Left lobe of liver (tissue), 2 donors: ENCODE data around the gene SULT1A3. TPM values are rescaled to one million over a fixed set of nuclear protein-coding genes. Genes with fewer than 3 reads are reported as not detected.
"Not testable (repeated sequence)": the region's sequence is repeated elsewhere in the genome, so short reads cannot be mapped to it uniquely, and the experiment has no call there.

Source experiments
- ATAC-seq: fragments of 200-7000 bp; cut with Tn5 transposase; one replicate; pipeline ENCODE4 v1.9.1; 2020; ENCODE audit warnings: mild to moderate bottlenecking, moderate library complexity
- DNase-seq: peaks from one replicate; pipeline ENCODE4 v3.0.0-alpha.2; 2020; ENCODE audit warnings: low spot score
- total RNA-seq: library from RNA; stranded (reverse); gene quantifications from one replicate; pipeline ENCODE4 v1.2.1, GENCODE V29; 2021
- donor health status: DM: no; HTN: no; CAD: no; lungs with moderate emphysema.
- donor health status: DM: no; HTN: yes; CAD: no.

SULT1A3 gene
- 22.8 TPM for total RNA-seq

GRCh38 chr16:30199049-30199448 is at the start of gene SULT1A3:
SULT1A3 (plus strand) TSS chr16:30199255; CDS start chr16:30200729, 1,474 bp downstream.
- not testable (repeated sequence) for DNase-seq
- ATAC-seq, result peak; percentile 32

DNA sequence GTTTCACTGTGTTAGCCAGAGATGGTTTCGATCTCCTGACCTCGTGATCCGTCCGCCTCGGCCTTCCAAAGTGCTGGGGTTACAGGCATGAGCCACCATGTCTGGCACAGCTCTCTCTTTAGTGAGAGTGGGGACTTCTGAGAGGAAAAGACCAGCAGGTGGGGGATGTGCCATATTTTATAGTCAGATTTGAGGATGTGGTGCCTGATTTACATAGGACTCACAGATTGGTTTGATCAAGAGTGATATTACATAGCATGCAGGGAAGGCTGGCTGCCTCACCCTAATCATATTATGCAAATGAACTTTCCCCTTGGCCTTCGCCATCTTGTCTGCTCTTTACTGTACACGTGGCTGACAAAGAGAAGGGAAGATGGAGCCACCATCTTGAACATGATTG is 48.0 kb upstream of the SULT1A3 start:
- ATAC-seq (no peak), DNase-seq (no peak)

GRCh38 chr16:30152517-30152916 is 46.5 kb upstream of the SULT1A3 start:
- no peak for DNase-seq

DNA sequence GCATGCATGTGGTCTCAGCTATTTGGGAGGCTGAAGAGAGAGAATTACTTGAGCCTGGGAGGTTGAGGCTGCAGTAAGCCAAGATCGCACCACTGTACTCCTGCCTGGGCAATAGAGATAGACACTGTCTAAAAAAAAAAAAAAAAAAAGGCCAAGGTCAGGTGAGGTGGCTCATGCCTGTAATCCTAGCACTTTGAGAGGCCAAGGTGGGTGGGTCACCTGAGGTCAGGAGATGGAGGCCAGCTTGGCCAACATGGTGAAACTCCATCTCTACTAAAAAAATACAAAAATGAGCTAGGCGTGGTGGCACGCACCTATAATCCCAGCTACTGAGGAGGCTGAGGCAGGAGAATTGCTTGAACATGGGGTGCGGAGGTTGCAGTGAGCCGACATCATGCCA is 43.9 kb upstream of the SULT1A3 start:
- ATAC-seq (no peak), DNase-seq (no peak)

More at GRCh38 chr16:30152517-30152916, 46.5 kb upstream of the SULT1A3 start:
- no peak for ATAC-seq

GRCh38 chr16:30157214-30157613 is 41.8 kb upstream of the SULT1A3 start:
- DNase-seq (no peak), ATAC-seq (no peak)

DNA sequence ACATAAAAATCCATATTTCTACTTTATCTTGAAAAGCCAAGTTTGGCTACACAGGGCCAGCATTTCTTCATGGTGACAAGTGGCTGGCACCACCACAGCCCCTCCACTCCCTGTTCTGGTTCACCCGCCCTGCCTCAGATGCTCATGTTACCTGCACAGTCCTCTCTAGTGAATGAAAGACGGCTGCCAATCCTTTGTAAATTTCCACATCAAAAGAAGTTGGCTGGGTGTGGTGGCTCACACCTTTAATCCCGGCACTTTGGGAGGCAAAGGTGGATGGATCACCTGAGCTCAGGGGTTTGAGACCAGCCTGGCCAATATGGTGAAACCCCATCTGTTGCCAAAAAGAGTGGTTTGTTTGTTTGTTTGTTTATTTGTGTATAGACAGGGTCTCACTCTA is 35.5 kb upstream of the SULT1A3 start:
- ATAC-seq, result no peak
- DNase-seq, result no peak

DNA sequence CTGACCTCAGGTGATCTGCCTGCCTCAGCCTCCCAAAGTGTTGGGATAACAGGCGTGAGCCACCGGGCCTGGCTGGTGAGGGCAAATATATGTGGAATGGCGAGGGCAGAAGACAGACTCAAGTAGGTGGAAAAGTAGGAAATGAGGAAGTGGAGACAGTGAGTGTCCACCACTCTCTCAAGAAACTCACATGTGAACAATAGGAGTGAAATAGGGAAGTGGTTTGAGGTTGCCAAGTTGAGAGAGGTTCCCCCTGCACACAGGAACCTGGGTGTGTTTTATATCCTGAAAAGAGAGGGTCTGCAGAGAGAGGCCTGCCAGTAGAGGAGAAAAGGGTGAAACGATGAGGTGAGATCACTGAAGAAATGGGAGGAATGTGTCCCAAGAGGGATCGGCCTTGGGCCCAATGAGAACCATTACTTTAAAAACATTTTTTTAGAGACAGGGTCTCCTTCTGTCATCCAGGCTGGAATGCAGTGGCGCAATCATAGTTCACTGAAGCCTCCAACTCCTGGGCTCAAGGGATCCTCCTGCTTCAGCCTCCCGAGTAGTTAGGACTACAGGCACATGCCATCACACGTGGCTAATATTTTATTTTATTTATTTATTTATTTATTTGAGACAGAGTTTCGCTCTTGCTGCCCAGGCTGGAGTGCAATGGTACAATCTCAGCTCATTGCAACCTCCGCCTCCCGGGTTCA is 32.7 kb upstream of the SULT1A3 start:
- peak; percentile 19 for ATAC-seq
- no peak for DNase-seq

GRCh38 chr16:30168746-30169145 is 30.3 kb upstream of the SULT1A3 start:
- not testable (repeated sequence) for ATAC-seq, DNase-seq

DNA sequence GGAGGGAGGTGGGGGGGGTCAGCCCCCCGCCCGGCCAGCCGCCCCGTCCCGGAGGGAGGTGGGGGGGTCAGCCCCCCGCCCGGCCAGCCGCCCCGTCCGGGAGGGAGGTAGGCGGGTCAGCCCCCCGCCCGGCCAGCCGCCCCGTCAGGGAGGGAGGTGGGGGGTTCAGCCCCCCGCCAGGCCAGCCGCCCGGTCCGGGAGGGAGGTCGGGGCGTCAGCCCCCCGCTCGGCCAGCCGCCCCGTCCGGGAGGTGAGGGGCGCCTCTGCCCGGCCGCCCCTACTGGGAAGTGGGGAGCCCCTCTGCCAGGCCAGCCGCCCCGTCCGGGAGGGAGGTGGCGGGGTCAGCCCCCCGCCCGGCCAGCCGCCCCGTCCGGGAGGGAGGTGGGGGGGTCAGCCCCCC is 29.6 kb upstream of the SULT1A3 start:
- not testable (repeated sequence) for ATAC-seq, DNase-seq

DNA sequence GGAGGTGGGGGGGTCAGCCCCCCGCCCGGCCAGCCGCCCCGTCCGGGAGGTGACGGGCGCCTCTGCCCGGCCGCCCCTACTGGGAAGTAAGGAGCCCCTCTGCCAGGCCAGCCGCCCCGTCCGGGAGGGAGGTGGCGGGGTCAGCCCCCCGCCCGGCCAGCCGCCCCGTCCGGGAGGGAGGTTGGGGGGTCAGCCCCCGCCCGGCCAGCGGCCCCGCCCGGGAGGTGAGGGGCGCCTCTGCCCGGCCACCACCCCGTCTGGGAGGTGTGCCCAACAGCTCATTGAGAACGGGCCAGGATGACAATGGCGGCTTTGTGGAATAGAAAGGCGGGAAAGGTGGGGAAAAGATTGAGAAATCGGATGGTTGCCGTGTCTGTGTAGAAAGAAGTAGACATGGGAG is 28.9 kb upstream of the SULT1A3 start:
- DNase-seq, ATAC-seq: not testable (repeated sequence)

GRCh38 chr16:30173054-30173453 is 26.0 kb upstream of the SULT1A3 start:
- no peak for ATAC-seq

GRCh38 chr16:30176876-30177275 is 22.2 kb upstream of the SULT1A3 start:
- DNase-seq, ATAC-seq: not testable (repeated sequence)

More at GRCh38 chr16:30173054-30173453, 26.0 kb upstream of the SULT1A3 start:
- DNase-seq, result no peak

- no peak for ATAC-seq
Observed at GRCh38 chr16:30179195-30179594, 19.9 kb upstream of the SULT1A3 start.

GRCh38 chr16:30179931-30180330 is 19.1 kb upstream of the SULT1A3 start:
- no peak for DNase-seq
- no peak for ATAC-seq

More at GRCh38 chr16:30179195-30179594, 19.9 kb upstream of the SULT1A3 start:
- no peak for DNase-seq

DNA sequence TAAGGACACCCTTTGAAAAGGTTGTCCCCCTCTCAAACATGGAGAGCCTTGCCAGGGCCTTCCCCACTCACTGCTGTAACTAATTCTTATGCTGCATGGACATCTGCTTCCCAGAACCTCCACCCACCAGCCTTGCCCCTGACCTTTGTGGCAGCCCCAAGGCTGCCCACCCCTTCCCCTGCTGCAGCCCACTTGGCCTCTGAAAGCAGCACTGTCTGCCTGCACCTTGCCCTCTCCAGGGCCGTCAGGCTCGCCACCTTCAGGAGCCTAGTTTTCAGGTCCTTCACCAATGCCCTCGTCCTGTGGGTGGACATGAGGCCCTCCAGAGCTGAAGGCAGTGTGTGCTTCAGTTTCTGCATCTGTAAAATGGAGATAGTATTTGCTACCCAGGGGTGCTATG is 18.3 kb upstream of the SULT1A3 start:
- ATAC-seq (no peak), DNase-seq (no peak)

- peak; percentile 83 for DNase-seq
- ATAC-seq, result peak; percentile 92
Observed at GRCh38 chr16:30183233-30184095, 15.6 kb upstream of the SULT1A3 start, which contains the start of gene CORO1A. CORO1A (plus strand) TSS chr16:30183602; CDS start chr16:30185210, 1,608 bp downstream.

GRCh38 chr16:30184096-30184890 is 14.8 kb upstream of the SULT1A3 start:
- ATAC-seq (no peak), DNase-seq (peak; percentile 51)

DNA sequence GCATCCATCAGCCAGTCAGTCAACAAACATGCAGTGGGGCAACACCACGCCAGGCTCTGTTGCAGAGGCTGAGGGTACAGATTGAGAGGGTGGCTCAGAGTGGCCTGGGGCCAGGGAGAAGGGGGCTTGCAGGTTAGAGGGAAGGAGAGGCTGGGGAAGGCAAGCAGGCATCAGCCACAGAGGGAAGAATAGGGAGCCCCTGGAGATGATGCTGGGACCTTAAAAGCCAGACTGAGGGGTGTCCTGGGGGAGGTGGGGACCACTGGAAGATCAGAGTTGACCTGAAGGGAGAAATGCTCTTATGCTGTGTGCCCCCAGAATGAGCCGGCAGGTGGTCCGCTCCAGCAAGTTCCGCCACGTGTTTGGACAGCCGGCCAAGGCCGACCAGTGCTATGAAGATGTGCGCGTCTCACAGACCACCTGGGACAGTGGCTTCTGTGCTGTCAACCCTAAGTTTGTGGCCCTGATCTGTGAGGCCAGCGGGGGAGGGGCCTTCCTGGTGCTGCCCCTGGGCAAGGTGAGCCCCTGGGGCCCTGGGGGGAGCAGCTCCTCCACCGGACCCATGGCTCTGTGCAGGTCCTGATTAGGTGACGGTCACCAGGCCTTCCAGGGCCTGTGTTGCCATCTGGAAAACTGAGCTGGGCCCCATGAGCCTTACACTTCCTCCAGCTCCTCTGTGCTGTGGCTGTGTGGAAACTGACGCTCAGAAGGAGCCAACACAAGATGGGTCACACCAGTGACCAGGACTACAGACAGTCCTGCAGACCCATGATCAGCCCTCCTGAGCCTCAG is 14.0 kb upstream of the SULT1A3 start:
- DNase-seq, result peak; percentile 48
- ATAC-seq, result no peak

DNA sequence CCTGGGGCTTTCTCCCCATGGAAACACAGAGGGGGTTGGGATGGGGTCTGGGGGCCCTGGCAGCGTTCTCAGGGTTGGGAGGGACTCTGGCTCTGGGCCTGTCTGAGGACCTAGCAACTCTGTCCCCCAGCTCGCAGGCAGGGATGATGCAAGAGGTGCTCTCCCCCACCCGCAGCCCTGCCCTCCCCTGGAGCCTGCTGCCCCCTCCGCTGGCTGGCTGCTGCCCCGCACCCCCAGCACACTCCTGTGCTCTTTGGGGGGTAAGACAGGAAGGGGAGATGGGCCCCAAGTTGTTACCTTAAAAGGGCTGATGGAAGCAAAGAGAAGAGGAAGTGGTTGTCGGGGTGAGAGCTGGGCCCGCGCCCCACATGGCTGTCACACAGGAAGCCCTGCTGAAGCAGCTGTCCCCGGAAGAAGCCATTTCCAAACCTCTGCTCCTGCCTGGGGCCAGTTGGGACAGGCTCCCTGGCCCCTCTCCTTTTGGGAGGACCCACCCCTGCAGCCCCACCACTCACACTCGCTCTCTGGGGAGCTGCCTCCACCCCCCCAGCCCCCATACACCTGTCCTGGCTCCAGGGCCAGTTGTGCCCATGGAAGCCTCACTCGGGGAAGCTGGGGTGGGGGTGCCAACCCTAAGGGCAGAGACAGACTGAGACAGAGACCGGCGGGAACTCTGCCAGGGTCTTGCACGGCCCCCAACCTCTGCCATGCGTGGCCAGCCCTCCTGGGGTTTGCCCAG is 13.2 kb upstream of the SULT1A3 start:
- no peak for ATAC-seq

More for the DNA sequence above, 13.2 kb upstream of the SULT1A3 start:
- peak; percentile 56 for DNase-seq
